ENCODE data around the gene TMEM87A.
"Not testable (repeated sequence)": the region's sequence is repeated elsewhere in the genome, so short reads cannot be mapped to it uniquely, and the experiment has no call there.

Gene TMEM87A

GRCh38 chr15:42272939-42273899 is at the start of gene TMEM87A, which contains the start of gene GANC:
TSS of gene TMEM87A (minus strand) at chr15:42273433. CDS start at chr15:42273398, 35 bp downstream.
TSS of gene GANC (plus strand) at chr15:42273201. CDS start at chr15:42274482, 1,281 bp downstream.
- peak; percentile 84 to 90 for DNase-seq (ENCODE audit: low read depth in 2 of 2)

GRCh38 chr15:42319206-42319605 is 46.0 kb upstream of the TMEM87A start:
- DNase-seq (ENCODE audit: low read depth in 2 of 2): no peak

- DNase-seq (ENCODE audit: low read depth in 2 of 2): not testable (repeated sequence)
Observed at GRCh38 chr15:42316282-42316805, 43.1 kb upstream of the TMEM87A start.

- DNase-seq (ENCODE audit: low read depth in 2 of 2): no peak
Observed at GRCh38 chr15:42315521-42315920, 42.3 kb upstream of the TMEM87A start.

GRCh38 chr15:42314818-42315217 is 41.6 kb upstream of the TMEM87A start:
- no peak for DNase-seq (ENCODE audit: low read depth in 2 of 2)

GRCh38 chr15:42313463-42313862 is 40.2 kb upstream of the TMEM87A start:
- no peak for DNase-seq (ENCODE audit: low read depth in 2 of 2)

- DNase-seq (ENCODE audit: low read depth in 2 of 2): no peak
Observed at GRCh38 chr15:42306681-42307080, 33.4 kb upstream of the TMEM87A start.

- not testable (repeated sequence) for DNase-seq (ENCODE audit: low read depth in 2 of 2)
Observed at GRCh38 chr15:42301004-42301403, 27.8 kb upstream of the TMEM87A start.

GRCh38 chr15:42289166-42289565 is 15.9 kb upstream of the TMEM87A start:
- no peak for DNase-seq (ENCODE audit: low read depth in 2 of 2)

- DNase-seq (ENCODE audit: low read depth in 2 of 2): no peak
Observed at GRCh38 chr15:42287931-42288330, 14.7 kb upstream of the TMEM87A start.

GRCh38 chr15:42286445-42287029 is 13.3 kb upstream of the TMEM87A start:
- DNase-seq (ENCODE audit: low read depth in 2 of 2): no peak

- DNase-seq (ENCODE audit: low read depth in 2 of 2): no peak
Observed at GRCh38 chr15:42285034-42285433, 11.8 kb upstream of the TMEM87A start.

- DNase-seq (ENCODE audit: low read depth in 2 of 2): no peak
Observed at GRCh38 chr15:42284551-42284950, 11.3 kb upstream of the TMEM87A start.

- DNase-seq (ENCODE audit: low read depth in 2 of 2): no peak
Observed at GRCh38 chr15:42283671-42284070, 10.4 kb upstream of the TMEM87A start.

GRCh38 chr15:42282926-42283325 is 9.7 kb upstream of the TMEM87A start:
- DNase-seq (ENCODE audit: low read depth in 2 of 2): no peak

GRCh38 chr15:42282344-42282743 is 9.1 kb upstream of the TMEM87A start:
- no peak for DNase-seq (ENCODE audit: low read depth in 2 of 2)

GRCh38 chr15:42279234-42279723 is 6.0 kb upstream of the TMEM87A start:
- no peak for DNase-seq (ENCODE audit: low read depth in 2 of 2)

GRCh38 chr15:42276762-42277161 is 3.5 kb upstream of the TMEM87A start:
- no peak for DNase-seq (ENCODE audit: low read depth in 2 of 2)

GRCh38 chr15:42275780-42276391 is 2.7 kb upstream of the TMEM87A start:
- no peak for DNase-seq (ENCODE audit: low read depth in 2 of 2)

GRCh38 chr15:42274702-42274989 is 1.4 kb upstream of the TMEM87A start:
- DNase-seq (ENCODE audit: low read depth in 2 of 2): no peak

- DNase-seq (ENCODE audit: low read depth in 2 of 2): peak; percentile 52 to 54
Observed at GRCh38 chr15:42273900-42274701, 868 bp upstream of the TMEM87A start.

Measured in stimulated activated CD4-positive, alpha-beta T cell treated with anti-CD3 and anti-CD28 coated beads, Interleukin-1b, Interleukin-23, amount 100 ng/mL, for 4 hours (primary cell).